Tibial artery (tissue), 4 donors: ENCODE data around the gene SPHK1.
"Not testable (repeated sequence)": the region's sequence is repeated elsewhere in the genome, so short reads cannot be mapped to it uniquely, and the experiment has no call there.

Experiments used
- DNase-seq, 2 donors: peaks; one replicate each; pipeline ENCODE4 v3.0.0-alpha.2; 2019
- H3K27ac ChIP-seq, 2 donors: fragments of 200-600 bp; sonication (generic) in 1 of 2; 1 replicate in 1 of 2; 2 replicates in 1 of 2; pipeline ENCODE4 v1.5.1; 2018 to 2019; ENCODE audit warnings: mild to moderate bottlenecking in 1 of 2
- H3K27me3 ChIP-seq, 2 donors: fragments of 200-600 bp; sonication (generic) in 1 of 2; one replicate each; pipeline versions ENCODE4 v1.5.1 to v1.6.0; 2016 to 2019
- H3K36me3 ChIP-seq, 3 donors: fragments of 200-600 bp; sonication (generic) in 2 of 3; one replicate each; pipeline ENCODE4 v1.5.1; 2016 to 2019; ENCODE audit warnings: mild to moderate bottlenecking in 2 of 3
- H3K4me1 ChIP-seq, 4 donors: fragments of 200-600 bp; sonication (generic) in 2 of 4; 1 replicate in 3 of 4; 2 replicates in 1 of 4; pipeline ENCODE4 v1.5.1; 2016 to 2019
- H3K4me3 ChIP-seq, 2 donors: fragments of 200-600 bp; sonication (generic) in 1 of 2; 1 replicate in 1 of 2; 2 replicates in 1 of 2; pipeline ENCODE4 v1.5.1; 2018 to 2019; ENCODE audit warnings: mild to moderate bottlenecking in 2 of 2
- H3K9me3 ChIP-seq, 3 donors: fragments of 200-600 bp; sonication (generic) in 1 of 3; one replicate each; pipeline ENCODE4 v1.5.1; 2016 to 2019
- intact Hi-C: fragments of 100-400 bp; cut with DNase I; formaldehyde crosslinking; loops from one replicate; pipeline ENCODE4 v1.15.0; 2023; ENCODE audit warnings: low total_unique reads
- TF ChIP-seq, protein P1 (sequence below), 2 experiments: fragments of 200-600 bp in 1 of 2; fragments of 450-650 bp in 1 of 2; IDR thresholded peaks; one replicate each; pipeline ENCODE4 v1.5.1; 2017 to 2019; ENCODE audit warnings: antibody characterized with exemption in 2 of 2, mild to moderate bottlenecking in 1 of 2, moderate library complexity in 1 of 2

SPHK1 gene

GRCh38 chr17:76359375-76359774, 25.0 kb upstream of the SPHK1 start:
- no peak overlapping the region for H3K27ac ChIP-seq
- TF ChIP-seq, protein P1, sequence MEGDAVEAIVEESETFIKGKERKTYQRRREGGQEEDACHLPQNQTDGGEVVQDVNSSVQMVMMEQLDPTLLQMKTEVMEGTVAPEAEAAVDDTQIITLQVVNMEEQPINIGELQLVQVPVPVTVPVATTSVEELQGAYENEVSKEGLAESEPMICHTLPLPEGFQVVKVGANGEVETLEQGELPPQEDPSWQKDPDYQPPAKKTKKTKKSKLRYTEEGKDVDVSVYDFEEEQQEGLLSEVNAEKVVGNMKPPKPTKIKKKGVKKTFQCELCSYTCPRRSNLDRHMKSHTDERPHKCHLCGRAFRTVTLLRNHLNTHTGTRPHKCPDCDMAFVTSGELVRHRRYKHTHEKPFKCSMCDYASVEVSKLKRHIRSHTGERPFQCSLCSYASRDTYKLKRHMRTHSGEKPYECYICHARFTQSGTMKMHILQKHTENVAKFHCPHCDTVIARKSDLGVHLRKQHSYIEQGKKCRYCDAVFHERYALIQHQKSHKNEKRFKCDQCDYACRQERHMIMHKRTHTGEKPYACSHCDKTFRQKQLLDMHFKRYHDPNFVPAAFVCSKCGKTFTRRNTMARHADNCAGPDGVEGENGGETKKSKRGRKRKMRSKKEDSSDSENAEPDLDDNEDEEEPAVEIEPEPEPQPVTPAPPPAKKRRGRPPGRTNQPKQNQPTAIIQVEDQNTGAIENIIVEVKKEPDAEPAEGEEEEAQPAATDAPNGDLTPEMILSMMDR (IDR thresholded peaks at IDR 0.05), result no peak
- DNase-seq, result no peak
- H3K4me1 ChIP-seq, result peaks cover 0 to 4% (median 4%) of the 10 kb centered on the region in 4 donors
- no peak overlapping the region for H3K4me3 ChIP-seq
- H3K27me3 ChIP-seq, result peaks cover 0 to 6% of the 10 kb centered on the region in 2 donors
- no peaks in the 10 kb centered on the region for H3K36me3 ChIP-seq
- no peaks in the 10 kb centered on the region for H3K9me3 ChIP-seq
- intact Hi-C loops, result no loop called here

DNA sequence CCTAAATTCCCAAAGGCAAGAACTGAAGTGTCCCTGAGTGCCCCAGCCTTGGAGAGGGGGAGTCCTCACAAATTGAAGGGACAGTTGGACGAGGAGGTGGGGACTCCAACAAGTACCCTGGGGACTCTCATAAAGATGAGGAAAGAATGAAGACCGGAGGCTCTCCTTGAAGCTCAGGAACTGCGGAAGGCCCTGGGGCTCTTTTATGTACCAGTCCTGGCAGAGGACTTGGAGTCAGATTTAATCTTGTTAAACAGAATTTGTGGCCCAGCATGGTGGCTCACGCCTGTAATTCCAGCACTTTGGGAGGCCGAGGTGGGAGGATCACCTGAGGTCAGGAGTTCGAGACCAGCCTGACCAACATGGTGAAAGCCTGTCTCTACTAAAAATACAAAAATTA, 24.6 kb upstream of the SPHK1 start:
- H3K27me3 ChIP-seq, H3K4me3 ChIP-seq, H3K4me1 ChIP-seq, H3K9me3 ChIP-seq, intact Hi-C loops, H3K27ac ChIP-seq, H3K36me3 ChIP-seq, DNase-seq: not testable (repeated sequence)

GRCh38 chr17:76360461-76360860, 23.9 kb upstream of the SPHK1 start:
- TF ChIP-seq, protein P1 (IDR thresholded peaks at IDR 0.05), result no peak
- H3K4me1 ChIP-seq, result no peaks in the 10 kb centered on the region
- H3K36me3 ChIP-seq, result no peaks in the 10 kb centered on the region
- intact Hi-C loops, result no loop called here
- no peak overlapping the region for H3K27ac ChIP-seq
- no peak for DNase-seq
- H3K9me3 ChIP-seq, result no peaks in the 10 kb centered on the region
- H3K27me3 ChIP-seq, result peaks cover 0 to 6% of the 10 kb centered on the region in 2 donors
- H3K4me3 ChIP-seq, result no peak overlapping the region

GRCh38 chr17:76363107-76363842, 21.1 kb upstream of the SPHK1 start:
- intact Hi-C loops, result no loop called here
- DNase-seq, result no peak
- H3K4me1 ChIP-seq, result no peaks in the 10 kb centered on the region
- H3K36me3 ChIP-seq, result no peaks in the 10 kb centered on the region
- no peak overlapping the region for H3K27ac ChIP-seq
- TF ChIP-seq, protein P1 (IDR thresholded peaks at IDR 0.05), result no peak
- peaks cover 0 to 4% of the 10 kb centered on the region in 2 donors for H3K27me3 ChIP-seq
- no peaks in the 10 kb centered on the region for H3K9me3 ChIP-seq
- no peak overlapping the region for H3K4me3 ChIP-seq

GRCh38 chr17:76365256-76365903, 19.0 kb upstream of the SPHK1 start:
- intact Hi-C loops, result no loop called here
- Histone ChIP-seq H3K4me1 (peaks cover 0 to 6% (median 2%) of the 10 kb centered on the region in 4 donors), H3K4me3 (no peak overlapping the region), H3K9me3 (no peaks in the 10 kb centered on the region), H3K27ac (no peak overlapping the region), H3K36me3 (no peaks in the 10 kb centered on the region), H3K27me3 (peaks cover 0 to 4% of the 10 kb centered on the region in 2 donors)
- TF ChIP-seq, protein P1 (IDR thresholded peaks at IDR 0.05), result no peak
- DNase-seq, result no peak

- intact Hi-C loops, result no loop called here
- Histone ChIP-seq H3K27me3 (peaks cover 0 to 4% of the 10 kb centered on the region in 2 donors), H3K36me3 (no peaks in the 10 kb centered on the region), H3K4me1 (peaks cover 0 to 15% (median 8%) of the 10 kb centered on the region in 4 donors), H3K9me3 (no peaks in the 10 kb centered on the region), H3K27ac (no peak overlapping the region), H3K4me3 (no peak overlapping the region)
- no peak for DNase-seq
- TF ChIP-seq, protein P1 (IDR thresholded peaks at IDR 0.05), result no peak
These were observed 18.2 kb upstream of the SPHK1 start for GRCh38 chr17:76366247-76366646.
